Suprapubic skin (tissue), 4 donors: ENCODE results near the gene CDKL2. TPM values are rescaled to one million over a fixed set of nuclear protein-coding genes. Genes with fewer than 3 reads are reported as not detected.

ENCODE experiments used
- DNase-seq, 2 donors: peaks; one replicate each; pipeline ENCODE4 v3.0.0-alpha.2; 2019; ENCODE audit warnings: low spot score in 2 of 2
- H3K27ac ChIP-seq: fragments of 200-600 bp; sonication (generic); one replicate; pipeline ENCODE4 v1.5.1; 2019
- H3K27me3 ChIP-seq: fragments of 200-600 bp; sonication (generic); one replicate; pipeline ENCODE4 v1.5.1; 2019
- H3K36me3 ChIP-seq: fragments of 200-600 bp; sonication (generic); one replicate; pipeline ENCODE4 v1.5.1; 2019
- H3K4me1 ChIP-seq: fragments of 200-600 bp; sonication (generic); one replicate; pipeline ENCODE4 v1.5.1; 2019
- H3K4me3 ChIP-seq: fragments of 200-600 bp; sonication (generic); one replicate; pipeline ENCODE4 v1.5.1; 2019; ENCODE audit warnings: mild to moderate bottlenecking
- H3K9me3 ChIP-seq: fragments of 200-600 bp; sonication (generic); one replicate; pipeline ENCODE4 v1.5.1; 2019
- EP300 ChIP-seq: sonication (generic); formaldehyde crosslinking; IDR thresholded peaks from one replicate; pipeline ENCODE4 v1.6.1; 2017; ENCODE audit warnings: antibody characterized with exemption
- POLR2A ChIP-seq, 2 donors: fragments of 450-650 bp; IDR thresholded peaks; one replicate each; pipeline ENCODE4 v1.6.1; 2017; ENCODE audit warnings: antibody characterized with exemption in 2 of 2, mild to moderate bottlenecking in 2 of 2, moderate library complexity in 2 of 2
- POLR2AphosphoS5 ChIP-seq, 3 donors: sonication (generic); formaldehyde crosslinking; IDR thresholded peaks; one replicate each; pipeline ENCODE4 v1.6.1; 2017; ENCODE audit warnings: antibody characterized with exemption in 3 of 3
- WGBS: methylation state at CpG from one replicate; pipeline ENCODE4 v1.1.5; 2018; 5-methylcytosine and 5-hydroxymethylcytosine counted together
- total RNA-seq, 4 donors: library from RNA; depleted of rRNA; stranded (reverse); fragments of >200 nt; gene quantifications; one replicate each; pipeline ENCODE4 v1.1.0, GENCODE V29; 2016
- TF ChIP-seq, protein P1 (sequence below), 2 donors: fragments of 200-600 bp in 1 of 2; fragments of 450-650 bp in 1 of 2; sonication (generic) in 1 of 2; IDR thresholded peaks; one replicate each; pipeline ENCODE4 v1.5.1; 2016 to 2019; ENCODE audit warnings: antibody characterized with exemption in 2 of 2, mild to moderate bottlenecking in 1 of 2, moderate library complexity in 1 of 2

Gene CDKL2
- total RNA-seq, 4 donors from 2014 or later: 1.3 to 2.0 (median 1.8) TPM; not detected in 1

DNA sequence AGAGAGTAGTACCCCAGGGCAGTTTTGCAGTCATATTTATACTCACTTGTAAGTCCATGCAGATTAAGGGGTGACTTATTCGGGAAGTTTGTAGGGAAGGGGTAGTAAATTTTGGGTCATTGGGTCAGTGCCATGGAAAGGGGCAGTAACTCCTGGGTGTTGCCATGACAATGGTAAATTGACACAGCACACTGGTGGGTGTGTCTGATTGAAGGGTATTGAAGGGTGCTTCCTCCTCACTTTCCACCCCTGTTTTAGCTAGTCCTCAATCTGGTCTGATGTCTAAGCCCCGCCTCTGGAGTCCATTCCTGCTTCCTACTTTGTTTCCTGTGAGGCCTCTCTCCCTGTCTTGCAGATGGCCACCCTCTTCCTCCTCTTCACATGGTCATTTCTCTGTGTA, 62.6 kb downstream of the CDKL2 start:
- no peak overlapping the region for H3K27ac ChIP-seq
- no peaks in the 10 kb centered on the region for H3K36me3 ChIP-seq
- H3K4me1 ChIP-seq: no peaks in the 10 kb centered on the region
- no peaks in the 10 kb centered on the region for H3K27me3 ChIP-seq
- 93% methylated on average over 2 of the region's 2 CpGs for WGBS
- no peak overlapping the region for H3K4me3 ChIP-seq
- no peaks in the 10 kb centered on the region for H3K9me3 ChIP-seq
- no peak for DNase-seq
- TF ChIP-seq POLR2AphosphoS5 (IDR thresholded peaks at IDR 0.05) (no peak), EP300 (no peak), POLR2A (IDR thresholded peaks at IDR 0.05) (no peak)
- TF ChIP-seq, protein P1, sequence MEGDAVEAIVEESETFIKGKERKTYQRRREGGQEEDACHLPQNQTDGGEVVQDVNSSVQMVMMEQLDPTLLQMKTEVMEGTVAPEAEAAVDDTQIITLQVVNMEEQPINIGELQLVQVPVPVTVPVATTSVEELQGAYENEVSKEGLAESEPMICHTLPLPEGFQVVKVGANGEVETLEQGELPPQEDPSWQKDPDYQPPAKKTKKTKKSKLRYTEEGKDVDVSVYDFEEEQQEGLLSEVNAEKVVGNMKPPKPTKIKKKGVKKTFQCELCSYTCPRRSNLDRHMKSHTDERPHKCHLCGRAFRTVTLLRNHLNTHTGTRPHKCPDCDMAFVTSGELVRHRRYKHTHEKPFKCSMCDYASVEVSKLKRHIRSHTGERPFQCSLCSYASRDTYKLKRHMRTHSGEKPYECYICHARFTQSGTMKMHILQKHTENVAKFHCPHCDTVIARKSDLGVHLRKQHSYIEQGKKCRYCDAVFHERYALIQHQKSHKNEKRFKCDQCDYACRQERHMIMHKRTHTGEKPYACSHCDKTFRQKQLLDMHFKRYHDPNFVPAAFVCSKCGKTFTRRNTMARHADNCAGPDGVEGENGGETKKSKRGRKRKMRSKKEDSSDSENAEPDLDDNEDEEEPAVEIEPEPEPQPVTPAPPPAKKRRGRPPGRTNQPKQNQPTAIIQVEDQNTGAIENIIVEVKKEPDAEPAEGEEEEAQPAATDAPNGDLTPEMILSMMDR (IDR thresholded peaks at IDR 0.05): no peak

DNA sequence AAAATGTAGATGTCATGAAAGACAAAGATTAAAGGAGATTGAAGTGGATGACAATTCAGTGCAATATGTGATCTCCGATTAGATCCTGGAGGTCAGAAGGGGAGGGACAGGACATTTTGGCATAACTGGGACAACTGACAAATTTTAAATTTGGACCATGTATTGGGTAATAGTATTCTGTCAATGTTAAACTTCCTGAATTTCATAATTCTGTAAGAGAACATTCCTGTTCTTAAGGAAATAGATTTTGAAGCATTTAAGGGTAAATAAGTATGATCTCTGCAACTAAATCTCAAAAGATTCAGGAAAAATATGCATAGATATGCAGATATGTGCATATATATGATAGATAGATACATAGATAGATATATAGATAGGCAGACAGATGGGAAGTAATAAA, 63.4 kb downstream of the CDKL2 start:
- DNase-seq: no peak
- no peak for TF ChIP-seq POLR2A (IDR thresholded peaks at IDR 0.05)
- TF ChIP-seq POLR2AphosphoS5 (IDR thresholded peaks at IDR 0.05): no peak
- TF ChIP-seq, protein P1 (IDR thresholded peaks at IDR 0.05): no peak
- no peak for TF ChIP-seq EP300
- Histone ChIP-seq H3K27ac (no peak overlapping the region), H3K27me3 (no peaks in the 10 kb centered on the region), H3K4me3 (no peak overlapping the region), H3K4me1 (no peaks in the 10 kb centered on the region), H3K9me3 (no peaks in the 10 kb centered on the region), H3K36me3 (no peaks in the 10 kb centered on the region)
- 82% methylated on average over 1 of the region's 1 CpG for WGBS

DNA sequence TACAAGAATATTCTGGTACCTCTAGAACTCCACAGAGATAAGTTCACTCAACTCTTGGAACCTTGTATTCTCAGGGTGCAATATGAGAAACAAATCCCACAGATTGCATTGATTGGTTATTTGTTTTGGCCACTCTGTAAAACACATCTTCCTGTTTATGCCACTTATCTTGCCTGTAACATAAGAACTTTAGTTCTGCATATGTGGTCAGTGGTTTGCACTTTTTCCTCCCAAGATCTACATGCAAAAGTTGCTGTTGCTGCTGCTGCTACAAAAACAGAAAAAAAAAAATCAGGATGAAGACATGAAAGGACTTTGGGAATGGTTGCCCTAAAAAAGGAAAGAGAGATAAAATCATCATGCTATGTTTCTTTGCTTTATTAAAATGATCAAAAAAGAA, 64.8 kb downstream of the CDKL2 start:
- H3K27me3 ChIP-seq: no peaks in the 10 kb centered on the region
- no peaks in the 10 kb centered on the region for H3K4me1 ChIP-seq
- H3K4me3 ChIP-seq: no peak overlapping the region
- no peak for DNase-seq
- H3K36me3 ChIP-seq: no peaks in the 10 kb centered on the region
- H3K9me3 ChIP-seq: no peaks in the 10 kb centered on the region
- TF ChIP-seq EP300: no peak
- no peak overlapping the region for H3K27ac ChIP-seq

DNA sequence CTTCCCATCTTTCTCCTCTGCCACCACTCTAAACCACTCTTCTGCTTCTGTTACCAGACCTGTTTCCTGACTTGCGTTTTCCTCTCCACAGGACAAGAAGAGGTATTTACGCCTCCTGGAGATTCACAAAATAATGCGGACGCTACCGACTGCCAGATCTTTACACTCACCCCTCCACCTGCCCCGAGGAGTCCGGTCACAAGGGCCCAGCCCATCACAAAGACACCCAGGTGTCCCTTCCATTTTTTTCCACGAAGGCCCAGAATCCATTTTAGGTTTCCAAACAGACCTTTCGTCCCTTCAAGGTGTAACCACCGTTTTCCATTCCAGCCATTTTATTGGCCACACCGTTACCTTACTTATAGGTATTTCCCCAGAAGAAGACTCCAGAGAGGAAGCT, 66.3 kb downstream of the CDKL2 start:
- H3K36me3 ChIP-seq: no peaks in the 10 kb centered on the region
- no peak overlapping the region for H3K4me3 ChIP-seq
- 84% methylated on average over 11 of the region's 11 CpGs for WGBS
- H3K27me3 ChIP-seq: no peaks in the 10 kb centered on the region
- DNase-seq: no peak
- H3K9me3 ChIP-seq: no peaks in the 10 kb centered on the region
- no peak overlapping the region for H3K27ac ChIP-seq
- TF ChIP-seq POLR2A (IDR thresholded peaks at IDR 0.05) (no peak), EP300 (no peak), POLR2AphosphoS5 (IDR thresholded peaks at IDR 0.05) (no peak)
- TF ChIP-seq, protein P1 (IDR thresholded peaks at IDR 0.05): no peak
- no peaks in the 10 kb centered on the region for H3K4me1 ChIP-seq

DNA sequence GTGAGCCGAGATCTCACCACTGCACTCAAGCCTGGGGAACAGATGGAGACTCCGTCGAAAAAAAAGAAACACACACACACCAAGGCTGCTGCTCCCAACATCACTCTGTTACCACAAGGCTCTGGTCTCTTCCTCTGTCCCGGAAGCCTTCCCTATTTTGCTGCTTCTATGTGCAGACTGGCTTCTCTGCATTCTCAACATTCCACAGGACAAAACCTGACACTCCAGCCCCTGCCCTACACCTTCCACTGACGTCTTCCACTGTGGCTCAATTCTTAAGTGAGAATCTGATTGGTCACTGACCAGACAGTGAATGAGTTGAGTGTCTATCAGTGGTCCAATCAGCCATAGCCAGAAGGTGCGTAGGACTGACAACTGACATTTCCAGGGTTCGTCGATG, 68.5 kb downstream of the CDKL2 start:
- no peaks in the 10 kb centered on the region for H3K4me1 ChIP-seq
- H3K27me3 ChIP-seq: peaks cover 6% of the 10 kb centered on the region
- DNase-seq: no peak
- H3K4me3 ChIP-seq: no peak overlapping the region
- H3K36me3 ChIP-seq: no peaks in the 10 kb centered on the region
- TF ChIP-seq EP300 (no peak), POLR2AphosphoS5 (IDR thresholded peaks at IDR 0.05) (no peak), POLR2A (IDR thresholded peaks at IDR 0.05) (no peak)
- TF ChIP-seq, protein P1 (IDR thresholded peaks at IDR 0.05): no peak
- no peaks in the 10 kb centered on the region for H3K9me3 ChIP-seq
- no peak overlapping the region for H3K27ac ChIP-seq
- 59% methylated on average over 8 of the region's 8 CpGs for whole genome bisulfite sequencing

DNA sequence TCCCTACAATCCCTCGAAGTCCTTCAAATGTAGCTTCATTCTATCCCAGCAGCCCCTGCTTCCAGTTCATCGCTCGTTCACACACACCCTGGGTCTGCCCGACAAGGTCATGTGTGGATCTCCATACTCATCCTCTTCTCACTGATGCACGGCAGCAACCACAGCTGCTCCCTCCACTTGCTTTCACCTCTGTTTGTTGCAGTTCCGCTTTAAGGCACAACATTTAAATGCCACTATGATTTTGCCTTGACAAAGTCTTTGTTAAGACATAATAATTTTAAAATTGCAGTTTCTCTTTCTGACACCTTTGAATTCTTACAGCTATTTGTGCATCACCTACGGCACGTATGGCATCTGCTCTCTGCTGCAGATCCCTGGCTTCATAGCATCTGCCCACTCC, 72.6 kb downstream of the CDKL2 start:
- Histone ChIP-seq H3K4me1 (no peaks in the 10 kb centered on the region), H3K4me3 (no peak overlapping the region), H3K36me3 (no peaks in the 10 kb centered on the region), H3K27me3 (peaks cover 12% of the 10 kb centered on the region), H3K9me3 (no peaks in the 10 kb centered on the region), H3K27ac (no peak overlapping the region)
- 89% methylated on average over 8 of the region's 8 CpGs for WGBS
- no peak for DNase-seq
- TF ChIP-seq EP300 (no peak), POLR2AphosphoS5 (IDR thresholded peaks at IDR 0.05) (no peak), POLR2A (IDR thresholded peaks at IDR 0.05) (no peak)
- TF ChIP-seq, protein P1 (IDR thresholded peaks at IDR 0.05): no peak
